ENCODE results near the gene CELA1.

- no peak for TF ChIP-seq FOXK2 (IDR thresholded peaks at IDR 0.05)
- TF ChIP-seq ELF4 (IDR thresholded peaks at IDR 0.05), result no peak
- TF ChIP-seq SUZ12 (IDR thresholded peaks at IDR 0.05), result no peak
- TF ChIP-seq SP1 (IDR thresholded peaks at IDR 0.05), result no peak
- TF ChIP-seq PKNOX1 (IDR thresholded peaks at IDR 0.05), result no peak
- TF ChIP-seq BHLHE40 (IDR thresholded peaks at IDR 0.05; ENCODE audit: borderline replicate concordance), result no peak
- no peak for TF ChIP-seq FOXM1 (IDR thresholded peaks at IDR 0.05; ENCODE audit: borderline replicate concordance)
- no peak for TF ChIP-seq ZNF384 (IDR thresholded peaks at IDR 0.05)
- no peak for TF ChIP-seq FOXA1 (IDR thresholded peaks at IDR 0.05)
- TF ChIP-seq ARNT (IDR thresholded peaks at IDR 0.05), result no peak
Observed at GRCh38 chr12:51342416-51342815, 4.1 kb downstream of the CELA1 start.

Measured in HEK293T (cell line).